Endothelial cell of umbilical vein (primary cell): ENCODE data around the gene PLD6. TPM values are rescaled to one million over a fixed set of nuclear protein-coding genes. Genes with fewer than 3 reads are reported as not detected.

Experiments used
- BruUV-seq: library from RNA; stranded (reverse); fragments of 400-500 nt; replicated peaks from 2 replicates; lab custom pipeline; 2021; lab: Mats Ljungman, UMichigan
- CTCF ChIA-PET: fragments of 300-600, 350-600 bp; sonication (Branson Sonifier 250); formaldehyde crosslinking; loops from one replicate; lab custom pipeline; 2021; ENCODE audit warnings: antibody characterized with exemption, inconsistent platforms; lab: Charles Lee
- POLR2A ChIA-PET: fragments of 300-600, 350-600 bp; sonication (Branson Sonifier 250); formaldehyde crosslinking; loops from one replicate; lab custom pipeline; 2021; ENCODE audit warnings: antibody characterized with exemption, inconsistent platforms; lab: Charles Lee
- DNase-seq: peaks from one replicate; pipeline ENCODE4 v3.0.0-alpha.2; 2011; ENCODE audit warnings: low read depth, low spot score
- FAIRE-seq: peaks from 2 replicates; lab custom pipeline; 2011; peaks lifted over from hg19 to GRCh38; lab: Jason Lieb, UNC
- H2AFZ ChIP-seq: 2 replicates; pipeline ENCODE4 v1.6.0; 2012; ENCODE audit warnings: low read depth, low read length, control low read depth, inconsistent platforms
- H3K27ac ChIP-seq: 2 replicates; pipeline ENCODE4 v1.5.1; 2011; ENCODE audit warnings: low read depth, mild to moderate bottlenecking, control low read depth, low read length, moderate library complexity; ENCODE audit not compliant: insufficient read depth
- H3K27me3 ChIP-seq, 2 experiments: 2 replicates each; pipeline versions ENCODE4 v1.6.0 to v1.6.1; 2011; ENCODE audit warnings: low read length in 2 of 2, mixed read lengths in 1 of 2; ENCODE audit not compliant: control insufficient read depth in 2 of 2, insufficient read depth in 2 of 2
- H3K36me3 ChIP-seq, 2 experiments: 2 replicates in 1 of 2; 3 replicates in 1 of 2; pipeline ENCODE4 v1.5.1; 2011; ENCODE audit warnings: low read length in 2 of 2, mild to moderate bottlenecking in 1 of 2, moderate library complexity in 1 of 2; ENCODE audit not compliant: control insufficient read depth in 2 of 2, insufficient read depth in 2 of 2; ENCODE audit errors: extremely low read depth in 1 of 2
- H3K4me1 ChIP-seq: 3 replicates; pipeline ENCODE4 v1.5.1; 2011; ENCODE audit warnings: mild to moderate bottlenecking, low read length; ENCODE audit not compliant: control insufficient read depth, insufficient read depth; ENCODE audit errors: extremely low read depth
- H3K4me2 ChIP-seq: 2 replicates; pipeline ENCODE4 v1.6.1; 2011; ENCODE audit warnings: low read length, control low read depth, mixed read lengths; ENCODE audit not compliant: insufficient read depth
- H3K4me3 ChIP-seq, 3 experiments: fragments of 200-600 bp in 1 of 3; sonication (generic), shearing (Covaris generic) in 1 of 3; replicated peaks in 1 of 3; 2 replicates each; pipeline ENCODE4 v1.5.1; 2011 to 2016; ENCODE audit warnings: control low read depth in 3 of 3, low read length in 3 of 3, mild to moderate bottlenecking in 2 of 3, inconsistent platforms in 1 of 3, low read depth in 1 of 3, moderate library complexity in 1 of 3; ENCODE audit not compliant: insufficient read depth in 1 of 3
- H3K79me2 ChIP-seq: 2 replicates; pipeline ENCODE4 v1.6.0; 2012; ENCODE audit warnings: low read length, inconsistent platforms; ENCODE audit not compliant: control insufficient read depth, insufficient read depth
- H3K9ac ChIP-seq: replicated peaks from 2 replicates; pipeline ENCODE3; 2011; ENCODE audit warnings: low read length, control low read depth; ENCODE audit not compliant: insufficient read depth; ENCODE audit errors: extremely low read depth
- H3K9me1 ChIP-seq: replicated peaks from 3 replicates; pipeline ENCODE4 v1.6.0; 2011; ENCODE audit warnings: mild to moderate bottlenecking, low read length; ENCODE audit not compliant: control insufficient read depth, insufficient read depth; ENCODE audit errors: extremely low read depth
- H3K9me3 ChIP-seq: replicated peaks from 2 replicates; pipeline ENCODE4 v1.5.1; 2012; ENCODE audit warnings: low read length, inconsistent platforms; ENCODE audit not compliant: control insufficient read depth, insufficient read depth
- H4K20me1 ChIP-seq: replicated peaks from 2 replicates; pipeline ENCODE3; 2011; ENCODE audit warnings: mild to moderate bottlenecking, low read length; ENCODE audit not compliant: control insufficient read depth, insufficient read depth; ENCODE audit errors: extremely low read depth
- EZH2 ChIP-seq: IDR thresholded peaks from 2 replicates; pipeline ENCODE4 v1.6.1; 2012; ENCODE audit warnings: borderline replicate concordance, low read depth, mild to moderate bottlenecking, moderate library complexity, low read length, inconsistent platforms; ENCODE audit not compliant: severe bottlenecking
- FOS ChIP-seq: IDR thresholded peaks from 2 replicates; pipeline ENCODE4 v1.6.1; 2011; ENCODE audit warnings: mild to moderate bottlenecking, low read length, moderate library complexity, borderline replicate concordance; ENCODE audit not compliant: insufficient read depth
- GATA2 ChIP-seq: IDR thresholded peaks from 2 replicates; pipeline ENCODE4 v1.7.0; 2011; ENCODE audit warnings: low read depth, mild to moderate bottlenecking, moderate library complexity, mixed read lengths, low read length; ENCODE audit not compliant: insufficient read length, insufficient read depth
- JUN ChIP-seq: IDR thresholded peaks from 2 replicates; pipeline ENCODE4 v1.6.1; 2011; ENCODE audit warnings: borderline replicate concordance, low read depth; ENCODE audit not compliant: insufficient read length, insufficient read depth
- MYC ChIP-seq: IDR thresholded peaks from one replicate; pipeline ENCODE4 v1.6.1; 2011; ENCODE audit warnings: mild to moderate bottlenecking, low read depth, low read length
- POLR2A ChIP-seq: IDR thresholded peaks from 2 replicates; pipeline ENCODE4 v1.6.1; 2012; ENCODE audit warnings: low read depth, mild to moderate bottlenecking, control low read depth, low read length
- POLR2AphosphoS5 ChIP-seq: IDR thresholded peaks from 2 replicates; pipeline ENCODE4 v1.6.1; 2012; ENCODE audit warnings: low read depth, mild to moderate bottlenecking, control low read depth, low read length, moderate library complexity; ENCODE audit not compliant: insufficient read depth
- dilution Hi-C: fragments of 300-500 bp; cut with MboI; formaldehyde crosslinking; loops from one replicate; pipeline ENCODE4 v1.15.0; 2019; ENCODE audit warnings: low sequenced_read_pairs; ENCODE audit not compliant: extremely low pct_ligation_motif_present
- intact Hi-C: fragments of 100-400 bp; cut with micrococcal nuclease; formaldehyde crosslinking; loops from one replicate; pipeline ENCODE4 v1.10.0; 2022
- polyA plus RNA-seq, 4 experiments: library from polyadenylated mRNA; depleted of rRNA in 3 of 4; stranded (reverse) in 3 of 4; unstranded in 1 of 4; fragments of >200 nt; gene quantifications; 2 replicates each; pipeline versions ENCODE4 v1.2.1 to v1.2.3, GENCODE V29; 2011 to 2012; ENCODE audit warnings: missing spikeins in 1 of 4
- total RNA-seq: library from RNA; stranded (reverse); gene quantifications from 2 replicates; pipeline ENCODE4 v1.2.3, GENCODE V29; 2021
- TF ChIP-seq, protein P1 (sequence below): IDR thresholded peaks from 2 replicates; pipeline ENCODE4 v1.6.1; 2011; ENCODE audit not compliant: insufficient read depth, insufficient read length
- TF ChIP-seq, protein P2 (sequence below), 2 donors: IDR thresholded peaks; 1 replicate in 1 of 2; 2 replicates in 1 of 2; pipeline ENCODE4 v1.5.1; 2011; ENCODE audit warnings: low read length in 2 of 2, mild to moderate bottlenecking in 2 of 2, moderate library complexity in 2 of 2, control low read depth in 1 of 2, inconsistent platforms in 1 of 2, low read depth in 1 of 2; ENCODE audit not compliant: insufficient read depth in 1 of 2; ENCODE audit errors: extremely low read depth in 1 of 2

The PLD6 gene
- total and polyA plus RNA-seq, 2 donors (not counting 3 experiments of a cell fraction or from before 2014, with no cell fraction given), result 2.9 to 4.4 TPM

DNA sequence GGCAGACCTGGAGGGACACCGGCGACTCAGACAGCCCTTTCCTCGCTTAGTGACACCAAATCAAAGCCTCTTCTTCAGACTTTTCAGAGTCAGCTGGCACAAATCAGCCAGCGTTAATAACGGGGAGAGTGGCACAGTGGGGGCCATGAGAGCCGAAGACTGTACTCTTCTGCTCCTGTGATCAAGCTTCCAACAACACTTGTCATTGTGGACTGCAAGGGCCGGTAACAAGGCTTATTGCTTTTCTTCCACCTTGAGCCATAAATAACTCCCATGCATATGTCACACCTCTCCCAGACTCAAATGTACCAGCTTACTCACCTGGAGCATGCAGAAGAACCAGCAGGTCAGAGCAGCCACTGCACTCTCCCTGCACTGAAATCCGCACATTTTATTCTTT, 18.0 kb upstream of the PLD6 start:
- Histone ChIP-seq H3K4me3 (no peak overlapping the region), H3K27me3 (no peaks in the 10 kb centered on the region), H3K9me3 (no peaks in the 10 kb centered on the region), H3K27ac (no peak overlapping the region), H3K9ac (no peak overlapping the region), H3K4me2 (no peak overlapping the region), H3K9me1 (no peaks in the 10 kb centered on the region), H3K4me1 (no peaks in the 10 kb centered on the region), H2AFZ (no peak overlapping the region), H3K79me2 (no peaks in the 10 kb centered on the region), H4K20me1 (no peaks in the 10 kb centered on the region), H3K36me3 (peaks cover 10 to 76% of the 10 kb centered on the region in 2 experiments)
- ChIA-PET CTCF (no interaction called here), POLR2A (no interaction called here)
- DNase-seq (no peak), FAIRE-seq (no peak)
- dilution Hi-C loops, result no loop called here
- TF ChIP-seq MYC, result no peak
- no peak for TF ChIP-seq FOS
- no peak for TF ChIP-seq POLR2AphosphoS5
- no peak for TF ChIP-seq JUN
- no peak for TF ChIP-seq EZH2
- TF ChIP-seq, protein P1, sequence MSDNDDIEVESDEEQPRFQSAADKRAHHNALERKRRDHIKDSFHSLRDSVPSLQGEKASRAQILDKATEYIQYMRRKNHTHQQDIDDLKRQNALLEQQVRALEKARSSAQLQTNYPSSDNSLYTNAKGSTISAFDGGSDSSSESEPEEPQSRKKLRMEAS, result no peak
- no peak for TF ChIP-seq GATA2
- BruUV-seq, result no TSS peak
- intact Hi-C loops, result no loop called here

DNA sequence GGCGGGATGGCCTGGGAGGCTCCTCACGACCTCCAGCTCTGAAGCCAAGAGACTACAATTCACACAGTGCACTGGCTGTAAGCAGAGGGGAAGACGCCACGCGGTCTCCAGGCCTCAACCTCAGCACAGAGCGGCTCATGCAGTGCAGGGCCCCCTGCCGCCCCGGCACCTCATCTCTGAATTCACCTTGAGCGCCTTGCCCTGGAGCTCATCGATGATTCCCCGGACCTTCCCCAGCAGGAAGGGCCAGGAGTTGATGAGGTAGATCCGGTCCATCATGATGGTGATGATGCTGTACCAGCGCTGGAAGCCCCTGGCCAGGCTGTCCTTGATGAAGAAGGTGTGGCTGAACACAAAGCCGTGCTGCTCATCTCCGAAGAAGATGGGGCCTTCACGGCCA, 17.6 kb upstream of the PLD6 start:
- DNase-seq, result no peak
- Histone ChIP-seq H3K79me2 (no peaks in the 10 kb centered on the region), H3K36me3 (peaks cover 10 to 76% of the 10 kb centered on the region in 2 experiments), H2AFZ (no peak overlapping the region), H3K27ac (no peak overlapping the region), H3K4me3 (no peak overlapping the region), H3K4me2 (no peak overlapping the region), H3K9ac (no peak overlapping the region), H3K9me3 (no peaks in the 10 kb centered on the region), H3K4me1 (no peaks in the 10 kb centered on the region), H4K20me1 (no peaks in the 10 kb centered on the region), H3K27me3 (no peaks in the 10 kb centered on the region), H3K9me1 (no peaks in the 10 kb centered on the region)
- intact Hi-C loops (no loop called here), dilution Hi-C loops (no loop called here)
- TF ChIP-seq FOS (no peak), POLR2A (no peak), MYC (no peak), POLR2AphosphoS5 (no peak), JUN (no peak), EZH2 (no peak)
- TF ChIP-seq, protein P2, sequence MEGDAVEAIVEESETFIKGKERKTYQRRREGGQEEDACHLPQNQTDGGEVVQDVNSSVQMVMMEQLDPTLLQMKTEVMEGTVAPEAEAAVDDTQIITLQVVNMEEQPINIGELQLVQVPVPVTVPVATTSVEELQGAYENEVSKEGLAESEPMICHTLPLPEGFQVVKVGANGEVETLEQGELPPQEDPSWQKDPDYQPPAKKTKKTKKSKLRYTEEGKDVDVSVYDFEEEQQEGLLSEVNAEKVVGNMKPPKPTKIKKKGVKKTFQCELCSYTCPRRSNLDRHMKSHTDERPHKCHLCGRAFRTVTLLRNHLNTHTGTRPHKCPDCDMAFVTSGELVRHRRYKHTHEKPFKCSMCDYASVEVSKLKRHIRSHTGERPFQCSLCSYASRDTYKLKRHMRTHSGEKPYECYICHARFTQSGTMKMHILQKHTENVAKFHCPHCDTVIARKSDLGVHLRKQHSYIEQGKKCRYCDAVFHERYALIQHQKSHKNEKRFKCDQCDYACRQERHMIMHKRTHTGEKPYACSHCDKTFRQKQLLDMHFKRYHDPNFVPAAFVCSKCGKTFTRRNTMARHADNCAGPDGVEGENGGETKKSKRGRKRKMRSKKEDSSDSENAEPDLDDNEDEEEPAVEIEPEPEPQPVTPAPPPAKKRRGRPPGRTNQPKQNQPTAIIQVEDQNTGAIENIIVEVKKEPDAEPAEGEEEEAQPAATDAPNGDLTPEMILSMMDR (IDR thresholded peaks at IDR 0.05; ENCODE audit: extremely low read depth in 1 of 2, insufficient read depth in 1 of 2, low read depth in 1 of 2, low read length in 2 of 2), result no peak
- TF ChIP-seq, protein P1, result no peak
- POLR2A ChIA-PET, result no interaction called here
- BruUV-seq, result no TSS peak
- CTCF ChIA-PET, result interaction anchor here (1.4 to 1.7 kb wide), 2 partner anchors 13 to 82 kb away, joined by 3 to 4 read pairs; no protein-coding TSS in a partner anchor
- FAIRE-seq, result no peak
